Mucosa of stomach (tissue), 1 donor: ENCODE data around the gene PADI2.

Experiments
- H3K27me3 ChIP-seq: one replicate; pipeline ENCODE4 v1.7.0; 2013; ENCODE audit warnings: mild to moderate bottlenecking, low read length; ENCODE audit not compliant: control insufficient read depth, insufficient read depth
- H3K36me3 ChIP-seq: one replicate; pipeline ENCODE4 v1.7.0; 2013; ENCODE audit warnings: low read length; ENCODE audit not compliant: control insufficient read depth, insufficient read depth
- H3K4me1 ChIP-seq: one replicate; pipeline ENCODE4 v1.7.0; 2013; ENCODE audit warnings: mild to moderate bottlenecking, low read length; ENCODE audit not compliant: control insufficient read depth, insufficient read depth
- H3K4me3 ChIP-seq: one replicate; pipeline ENCODE4 v1.7.0; 2013; ENCODE audit warnings: low read length
- H3K9ac ChIP-seq: one replicate; pipeline ENCODE4 v1.7.0; 2013; ENCODE audit warnings: mild to moderate bottlenecking, low read length, moderate library complexity
- H3K9me3 ChIP-seq: one replicate; pipeline ENCODE4 v1.7.0; 2013; ENCODE audit warnings: mild to moderate bottlenecking, low read length, moderate library complexity; ENCODE audit not compliant: control insufficient read depth
- donor health status: Pancreatic carcinoma.

The PADI2 gene

GRCh38 chr1:17135530-17135929 is 16.3 kb upstream of the PADI2 start:
- Histone ChIP-seq H3K9ac (no peak overlapping the region), H3K27me3 (peaks cover 7% of the 10 kb centered on the region), H3K4me3 (no peak overlapping the region), H3K9me3 (no peaks in the 10 kb centered on the region), H3K36me3 (no peaks in the 10 kb centered on the region), H3K4me1 (no peaks in the 10 kb centered on the region)

GRCh38 chr1:17134724-17135123 is 15.5 kb upstream of the PADI2 start:
- no peaks in the 10 kb centered on the region for H3K4me1 ChIP-seq
- H3K4me3 ChIP-seq: no peak overlapping the region
- no peak overlapping the region for H3K9ac ChIP-seq
- no peaks in the 10 kb centered on the region for H3K36me3 ChIP-seq
- peaks cover 7% of the 10 kb centered on the region for H3K27me3 ChIP-seq
- H3K9me3 ChIP-seq: no peaks in the 10 kb centered on the region

GRCh38 chr1:17134034-17134433 is 14.8 kb upstream of the PADI2 start:
- H3K4me3 ChIP-seq: no peak overlapping the region
- peaks cover 7% of the 10 kb centered on the region for H3K27me3 ChIP-seq
- H3K4me1 ChIP-seq: no peaks in the 10 kb centered on the region
- H3K36me3 ChIP-seq: no peaks in the 10 kb centered on the region
- no peaks in the 10 kb centered on the region for H3K9me3 ChIP-seq
- H3K9ac ChIP-seq: no peak overlapping the region

GRCh38 chr1:17130138-17130635 is 10.9 kb upstream of the PADI2 start:
- Histone ChIP-seq H3K36me3 (no peaks in the 10 kb centered on the region), H3K9me3 (no peaks in the 10 kb centered on the region), H3K4me1 (no peaks in the 10 kb centered on the region), H3K9ac (no peak overlapping the region), H3K27me3 (no peaks in the 10 kb centered on the region), H3K4me3 (no peak overlapping the region)

DNA sequence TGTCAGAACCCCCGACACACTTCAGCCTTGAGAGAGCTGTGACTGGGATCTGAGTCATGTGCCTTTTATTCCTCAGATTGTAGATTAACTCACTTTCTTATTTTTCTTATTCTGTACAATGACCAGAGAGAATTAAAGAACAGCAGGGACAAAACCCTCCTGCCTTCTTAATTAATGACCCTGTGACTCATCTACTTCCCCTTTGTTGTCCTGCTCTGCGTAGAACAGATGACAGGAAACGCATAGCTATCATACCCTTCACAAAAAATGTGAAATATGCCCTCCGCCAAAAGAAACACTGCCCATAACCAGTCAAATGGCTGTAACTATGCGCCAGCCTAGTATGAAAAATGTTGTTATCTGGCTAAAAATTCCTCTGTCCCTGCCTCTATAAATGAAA is 9.1 kb upstream of the PADI2 start:
- Histone ChIP-seq H3K9ac (no peak overlapping the region), H3K27me3 (no peaks in the 10 kb centered on the region), H3K36me3 (no peaks in the 10 kb centered on the region), H3K4me1 (no peaks in the 10 kb centered on the region), H3K9me3 (no peaks in the 10 kb centered on the region), H3K4me3 (no peak overlapping the region)

- H3K9ac ChIP-seq: no peak overlapping the region
- H3K27me3 ChIP-seq: peaks cover 3% of the 10 kb centered on the region
- H3K4me1 ChIP-seq: peaks cover 5% of the 10 kb centered on the region
- H3K4me3 ChIP-seq: no peak overlapping the region
- no peaks in the 10 kb centered on the region for H3K36me3 ChIP-seq
- no peaks in the 10 kb centered on the region for H3K9me3 ChIP-seq
Measured at GRCh38 chr1:17125756-17126237, 6.5 kb upstream of the PADI2 start.

- Histone ChIP-seq H3K27me3 (peaks cover 24% of the 10 kb centered on the region), H3K4me3 (no peak overlapping the region), H3K36me3 (no peaks in the 10 kb centered on the region), H3K9me3 (no peaks in the 10 kb centered on the region), H3K9ac (no peak overlapping the region), H3K4me1 (peaks cover 17% of the 10 kb centered on the region)
Measured at GRCh38 chr1:17123196-17124045, 4.2 kb upstream of the PADI2 start.

- peaks cover 18% of the 10 kb centered on the region for H3K4me1 ChIP-seq
- no peaks in the 10 kb centered on the region for H3K9me3 ChIP-seq
- H3K9ac ChIP-seq: no peak overlapping the region
- no peaks in the 10 kb centered on the region for H3K36me3 ChIP-seq
- peaks cover 32% of the 10 kb centered on the region for H3K27me3 ChIP-seq
- no peak overlapping the region for H3K4me3 ChIP-seq
Measured at GRCh38 chr1:17122521-17123164, 3.4 kb upstream of the PADI2 start.

- Histone ChIP-seq H3K9ac (no peak overlapping the region), H3K4me1 (peaks cover 18% of the 10 kb centered on the region), H3K27me3 (peaks cover 38% of the 10 kb centered on the region), H3K9me3 (no peaks in the 10 kb centered on the region), H3K36me3 (no peaks in the 10 kb centered on the region), H3K4me3 (no peak overlapping the region)
Measured at GRCh38 chr1:17121881-17122280, 2.6 kb upstream of the PADI2 start.

GRCh38 chr1:17120962-17121837 is 1.9 kb upstream of the PADI2 start:
- H3K4me1 ChIP-seq: peaks cover 18% of the 10 kb centered on the region
- H3K9me3 ChIP-seq: no peaks in the 10 kb centered on the region
- H3K4me3 ChIP-seq: no peak overlapping the region
- H3K9ac ChIP-seq: no peak overlapping the region
- no peaks in the 10 kb centered on the region for H3K36me3 ChIP-seq
- H3K27me3 ChIP-seq: peaks cover 43% of the 10 kb centered on the region

DNA sequence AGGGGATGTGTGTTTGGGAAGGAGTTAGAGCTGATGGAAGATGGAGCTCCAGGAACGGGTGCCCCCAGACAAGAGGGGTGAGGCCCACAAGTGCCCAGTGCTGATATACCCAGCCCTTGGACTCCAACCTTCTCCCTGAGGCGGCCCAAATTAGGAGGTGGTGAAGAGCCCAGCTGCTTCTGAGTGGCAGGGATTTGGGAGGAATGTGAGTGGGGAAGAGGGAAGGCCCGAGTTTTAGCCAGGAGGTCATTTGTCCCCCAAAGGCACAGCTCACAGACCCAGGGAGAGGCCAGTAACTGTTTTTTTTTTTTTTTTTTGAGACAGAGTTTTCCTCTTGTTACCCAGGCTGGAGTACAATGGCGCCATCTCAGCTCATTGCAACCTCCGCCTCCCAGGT is 1.2 kb upstream of the PADI2 start:
- Histone ChIP-seq H3K4me3 (no peak overlapping the region), H3K4me1 (peaks cover 18% of the 10 kb centered on the region), H3K27me3 (peaks cover 49% of the 10 kb centered on the region)

More for the DNA sequence above, 1.2 kb upstream of the PADI2 start:
- H3K36me3 ChIP-seq: no peaks in the 10 kb centered on the region
- H3K9me3 ChIP-seq: no peaks in the 10 kb centered on the region
- no peak overlapping the region for H3K9ac ChIP-seq
